ENCODE measurements around the gene FIGNL1.
"Not testable (repeated sequence)": the region's sequence is repeated elsewhere in the genome, so short reads cannot be mapped to it uniquely, and the experiment has no call there.

DNA sequence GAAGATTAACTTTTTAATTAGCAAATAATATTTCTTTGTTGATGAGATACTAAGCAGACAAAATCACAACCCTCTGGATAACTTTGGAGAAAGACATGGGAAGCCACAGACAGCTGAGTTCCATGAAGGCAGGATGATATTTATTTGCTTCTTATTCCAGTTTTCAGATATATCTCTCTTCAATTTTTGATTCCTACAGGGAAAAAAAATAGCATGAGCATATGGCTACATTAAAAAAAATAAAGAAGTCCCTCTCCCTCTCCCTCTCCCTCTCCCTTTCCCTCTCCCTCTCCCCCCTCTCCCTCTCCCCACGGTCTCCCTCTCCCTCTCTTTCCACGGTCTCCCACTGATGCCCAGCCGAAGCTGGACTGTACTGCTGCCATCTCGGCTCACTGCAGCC is 8.5 kb upstream of the FIGNL1 start:
- TF ChIP-seq, protein P1, sequence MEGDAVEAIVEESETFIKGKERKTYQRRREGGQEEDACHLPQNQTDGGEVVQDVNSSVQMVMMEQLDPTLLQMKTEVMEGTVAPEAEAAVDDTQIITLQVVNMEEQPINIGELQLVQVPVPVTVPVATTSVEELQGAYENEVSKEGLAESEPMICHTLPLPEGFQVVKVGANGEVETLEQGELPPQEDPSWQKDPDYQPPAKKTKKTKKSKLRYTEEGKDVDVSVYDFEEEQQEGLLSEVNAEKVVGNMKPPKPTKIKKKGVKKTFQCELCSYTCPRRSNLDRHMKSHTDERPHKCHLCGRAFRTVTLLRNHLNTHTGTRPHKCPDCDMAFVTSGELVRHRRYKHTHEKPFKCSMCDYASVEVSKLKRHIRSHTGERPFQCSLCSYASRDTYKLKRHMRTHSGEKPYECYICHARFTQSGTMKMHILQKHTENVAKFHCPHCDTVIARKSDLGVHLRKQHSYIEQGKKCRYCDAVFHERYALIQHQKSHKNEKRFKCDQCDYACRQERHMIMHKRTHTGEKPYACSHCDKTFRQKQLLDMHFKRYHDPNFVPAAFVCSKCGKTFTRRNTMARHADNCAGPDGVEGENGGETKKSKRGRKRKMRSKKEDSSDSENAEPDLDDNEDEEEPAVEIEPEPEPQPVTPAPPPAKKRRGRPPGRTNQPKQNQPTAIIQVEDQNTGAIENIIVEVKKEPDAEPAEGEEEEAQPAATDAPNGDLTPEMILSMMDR (IDR thresholded peaks at IDR 0.05), result not testable (repeated sequence)
- not testable (repeated sequence) for TF ChIP-seq POLR2A (IDR thresholded peaks at IDR 0.05)

Data from lower leg skin (tissue), 3 donors.